ENCODE measurements around the gene BTBD1. TPM values are rescaled to one million over a fixed set of nuclear protein-coding genes. Genes with fewer than 3 reads are reported as not detected.

BTBD1 gene
- total and polyA plus RNA-seq, 7 donors, result 32.1 to 82.4 (median 64.2) TPM

- peaks cover 11 to 47% (median 32%) of the 10 kb centered on the region in 3 donors for H3K27me3 ChIP-seq
- intact Hi-C loops (cut with DNase I), result no loop called here
- DNase-seq, result no peak
Measured at GRCh38 chr15:83106994-83107840, 40.2 kb upstream of the BTBD1 start, which contains the start of gene TM6SF1. TM6SF1 (plus strand) TSS chr15:83107645; CDS start chr15:83107681, 36 bp downstream.

GRCh38 chr15:83105440-83105839, 38.4 kb upstream of the BTBD1 start:
- TF ChIP-seq POLR2AphosphoS5 (IDR thresholded peaks at IDR 0.05) (no peak), EP300 (IDR thresholded peaks at IDR 0.05) (no peak), POLR2A (IDR thresholded peaks at IDR 0.05) (no peak), CTCF (IDR thresholded peaks at IDR 0.05) (no peak)
- no peaks in the 10 kb centered on the region for H3K9me3 ChIP-seq
- no peak for DNase-seq
- WGBS, 2 donors, result 63 to 80% methylated on average over 1 of the region's 1 CpG
- no peak overlapping the region for H3K4me3 ChIP-seq
- intact Hi-C loops (cut with DNase I), result no loop called here
- H3K27ac ChIP-seq, result no peak overlapping the region
- no peaks in the 10 kb centered on the region for H3K36me3 ChIP-seq
- H3K4me1 ChIP-seq, result peaks cover 0 to 19% (median 14%) of the 10 kb centered on the region in 4 donors
- H3K27me3 ChIP-seq, result peaks cover 11 to 45% (median 32%) of the 10 kb centered on the region in 3 donors

More at GRCh38 chr15:83106994-83107840, 40.2 kb upstream of the BTBD1 start, which contains the start of gene TM6SF1:
- H3K4me1 ChIP-seq, result peaks cover 0 to 19% (median 14%) of the 10 kb centered on the region in 4 donors
- H3K4me3 ChIP-seq, result peak within 1 kb of the TSS in 3 of 4 donors; percentile 37 to 59 (median 50)
- peak within 1 kb of the TSS; percentile 36 to 74 (median 55) for H3K27ac ChIP-seq
- WGBS, 2 donors, result 1 to 2% methylated on average over 97 of the region's 97 CpGs
- TF ChIP-seq CTCF (IDR thresholded peaks at IDR 0.05) (no peak), POLR2A (IDR thresholded peaks at IDR 0.05) (no peak), POLR2AphosphoS5 (IDR thresholded peaks at IDR 0.05) (no peak)
- H3K36me3 ChIP-seq, result no peaks in the 10 kb centered on the region
- no peaks in the 10 kb centered on the region for H3K9me3 ChIP-seq

DNA sequence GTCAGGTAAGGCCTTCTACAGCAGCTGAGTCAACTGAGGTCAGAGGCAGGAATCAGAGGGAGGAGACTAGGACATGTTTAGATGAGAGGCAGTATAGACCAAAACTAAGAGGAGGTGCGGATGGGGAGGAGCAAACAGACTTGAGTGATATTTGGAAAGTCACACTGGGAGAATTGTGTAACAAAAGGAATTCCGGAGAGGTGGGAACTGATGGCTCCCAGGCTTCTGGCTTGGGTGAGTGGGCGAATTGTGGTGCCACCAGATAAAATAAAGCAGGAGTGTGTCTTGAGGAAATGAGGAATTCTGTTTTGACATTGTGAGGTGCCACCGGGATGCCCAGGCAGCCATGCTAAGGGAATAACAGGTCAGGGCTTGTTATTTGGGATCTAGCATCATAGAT, 37.1 kb upstream of the BTBD1 start:
- no peak overlapping the region for H3K27ac ChIP-seq
- intact Hi-C loops (cut with DNase I), result no loop called here
- H3K9me3 ChIP-seq, result no peaks in the 10 kb centered on the region
- DNase-seq, result no peak
- TF ChIP-seq POLR2AphosphoS5 (IDR thresholded peaks at IDR 0.05), result no peak
- no peak for TF ChIP-seq POLR2A (IDR thresholded peaks at IDR 0.05)
- TF ChIP-seq CTCF (IDR thresholded peaks at IDR 0.05), result no peak
- no peak for TF ChIP-seq EP300 (IDR thresholded peaks at IDR 0.05)
- 91 to 92% methylated on average over 4 of the region's 4 CpGs for WGBS, 2 donors
- no peak overlapping the region for H3K4me3 ChIP-seq
- peaks cover 0 to 19% (median 14%) of the 10 kb centered on the region in 4 donors for H3K4me1 ChIP-seq
- no peaks in the 10 kb centered on the region for H3K36me3 ChIP-seq
- H3K27me3 ChIP-seq, result peaks cover 11 to 34% (median 25%) of the 10 kb centered on the region in 3 donors

DNA sequence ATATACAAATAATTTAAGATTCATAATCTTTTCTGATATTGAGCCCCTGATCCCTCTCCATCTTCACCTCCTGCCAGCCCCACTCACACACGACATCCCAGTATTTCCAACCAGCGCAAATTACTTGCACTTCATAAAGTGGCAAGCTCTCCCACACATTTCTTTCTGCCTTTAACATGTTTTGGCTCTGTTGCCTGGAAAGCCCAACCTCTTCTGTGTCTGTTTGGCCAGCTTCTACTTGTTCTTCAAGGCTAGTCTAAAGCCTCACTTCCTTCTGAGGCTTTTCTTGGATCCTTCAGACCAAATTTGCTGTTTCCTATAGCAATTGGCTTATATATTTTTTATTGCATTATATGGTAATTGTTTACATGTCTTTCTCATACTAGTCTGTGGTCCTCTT, 35.3 kb upstream of the BTBD1 start:
- WGBS, 2 donors, result 75 to 90% methylated on average over 2 of the region's 2 CpGs
- H3K36me3 ChIP-seq, result no peaks in the 10 kb centered on the region
- TF ChIP-seq POLR2AphosphoS5 (IDR thresholded peaks at IDR 0.05), result no peak
- no peak for TF ChIP-seq CTCF (IDR thresholded peaks at IDR 0.05)
- no peak for TF ChIP-seq EP300 (IDR thresholded peaks at IDR 0.05)
- TF ChIP-seq POLR2A (IDR thresholded peaks at IDR 0.05), result no peak
- intact Hi-C loops (cut with DNase I), result no loop called here
- H3K4me3 ChIP-seq, result no peak overlapping the region
- no peak for DNase-seq
- peaks cover 0 to 11% (median 2%) of the 10 kb centered on the region in 4 donors for H3K9me3 ChIP-seq
- peaks cover 0 to 7% (median 6%) of the 10 kb centered on the region in 4 donors for H3K4me1 ChIP-seq
- no peak overlapping the region for H3K27ac ChIP-seq
- H3K27me3 ChIP-seq, result peaks cover 5 to 16% (median 8%) of the 10 kb centered on the region in 3 donors
